Measurements from ENCODE around the gene MYO5A.

Gene MYO5A

DNA sequence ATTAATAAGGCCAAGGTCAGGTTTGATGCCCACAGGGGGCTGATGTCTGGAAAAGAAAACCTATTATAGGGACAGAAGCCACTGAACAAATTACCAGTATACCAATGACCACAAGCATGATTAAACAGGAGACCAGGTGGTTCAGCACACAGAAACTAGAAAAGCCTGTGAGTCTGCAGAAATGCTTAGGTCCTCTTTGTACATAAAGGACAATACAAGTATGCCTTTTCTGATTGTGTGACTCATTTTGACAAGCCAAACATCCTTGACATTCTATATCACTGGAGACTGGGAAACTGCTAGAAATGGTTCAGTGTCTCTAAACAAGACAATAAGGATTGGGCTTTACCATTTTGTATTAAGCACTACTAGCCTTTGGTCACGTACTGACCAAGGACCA lies 119.9 kb downstream of the MYO5A start:
- Histone ChIP-seq H3K27ac (ENCODE audit: low read length) (peak overlapping the region; percentile 51; the same call in 1 of the 2 replicates), H3F3A (ENCODE audit: insufficient read depth, low read length) (peaks cover 14% of the 10 kb centered on the region), H3K4me3 (ENCODE audit: low read length) (no peak overlapping the region), H4K20me1 (ENCODE audit: insufficient read depth, low read length) (no peaks in the 10 kb centered on the region), H3K36me3 (replicated peaks; ENCODE audit: insufficient read depth, low read length) (no peaks in the 10 kb centered on the region; the same call in 1 of the 2 replicates), H3K9me2 (replicated peaks; ENCODE audit: insufficient read depth, low read length) (no peaks in the 10 kb centered on the region), H3K27me3 (replicated peaks; ENCODE audit: insufficient read depth, low read length) (no peaks in the 10 kb centered on the region), H3K79me2 (ENCODE audit: low read length) (peaks cover 40% of the 10 kb centered on the region), H3K4me2 (ENCODE audit: low read depth, low read length) (peak overlapping the region; percentile 8; the same call in 1 of the 2 replicates), H2AFZ (ENCODE audit: low read length) (no peak overlapping the region), H3K4me1 (ENCODE audit: low read length) (peaks cover 33% of the 10 kb centered on the region), H3K9me3 (replicated peaks; ENCODE audit: insufficient read depth, low read length) (no peaks in the 10 kb centered on the region), H3K9ac (ENCODE audit: low read length) (no peak overlapping the region)
- TF ChIP-seq, protein P1, sequence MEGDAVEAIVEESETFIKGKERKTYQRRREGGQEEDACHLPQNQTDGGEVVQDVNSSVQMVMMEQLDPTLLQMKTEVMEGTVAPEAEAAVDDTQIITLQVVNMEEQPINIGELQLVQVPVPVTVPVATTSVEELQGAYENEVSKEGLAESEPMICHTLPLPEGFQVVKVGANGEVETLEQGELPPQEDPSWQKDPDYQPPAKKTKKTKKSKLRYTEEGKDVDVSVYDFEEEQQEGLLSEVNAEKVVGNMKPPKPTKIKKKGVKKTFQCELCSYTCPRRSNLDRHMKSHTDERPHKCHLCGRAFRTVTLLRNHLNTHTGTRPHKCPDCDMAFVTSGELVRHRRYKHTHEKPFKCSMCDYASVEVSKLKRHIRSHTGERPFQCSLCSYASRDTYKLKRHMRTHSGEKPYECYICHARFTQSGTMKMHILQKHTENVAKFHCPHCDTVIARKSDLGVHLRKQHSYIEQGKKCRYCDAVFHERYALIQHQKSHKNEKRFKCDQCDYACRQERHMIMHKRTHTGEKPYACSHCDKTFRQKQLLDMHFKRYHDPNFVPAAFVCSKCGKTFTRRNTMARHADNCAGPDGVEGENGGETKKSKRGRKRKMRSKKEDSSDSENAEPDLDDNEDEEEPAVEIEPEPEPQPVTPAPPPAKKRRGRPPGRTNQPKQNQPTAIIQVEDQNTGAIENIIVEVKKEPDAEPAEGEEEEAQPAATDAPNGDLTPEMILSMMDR (IDR thresholded peaks at IDR 0.05; ENCODE audit: low read length) = no peak
- TF ChIP-seq EZH2 (optimal IDR thresholded peaks at IDR 0.05; ENCODE audit: low read depth, low read length) (no peak), EZH2phosphoT487 (IDR thresholded peaks at IDR 0.05; ENCODE audit: low read length) (no peak)
- DNase-seq = peak; percentile 84

GRCh38 chr15:52407374-52407773 lies 121.3 kb downstream of the MYO5A start:
- peaks cover 14% of the 10 kb centered on the region for H3F3A ChIP-seq (ENCODE audit: insufficient read depth, low read length)
- no peak overlapping the region for H3K9ac ChIP-seq (ENCODE audit: low read length)
- H3K9me3 ChIP-seq (replicated peaks; ENCODE audit: insufficient read depth, low read length) = no peaks in the 10 kb centered on the region
- no peak overlapping the region for H3K27ac ChIP-seq (ENCODE audit: low read length)
- DNase-seq = no peak
- no peak overlapping the region for H3K4me3 ChIP-seq (ENCODE audit: low read length)
- H4K20me1 ChIP-seq (ENCODE audit: insufficient read depth, low read length) = no peaks in the 10 kb centered on the region
- no peaks in the 10 kb centered on the region for H3K9me2 ChIP-seq (replicated peaks; ENCODE audit: insufficient read depth, low read length)
- TF ChIP-seq, protein P1 (IDR thresholded peaks at IDR 0.05; ENCODE audit: low read length) = no peak
- TF ChIP-seq EZH2phosphoT487 (IDR thresholded peaks at IDR 0.05; ENCODE audit: low read length) (no peak), EZH2 (optimal IDR thresholded peaks at IDR 0.05; ENCODE audit: low read depth, low read length) (no peak)
- no peak overlapping the region for H2AFZ ChIP-seq (ENCODE audit: low read length)
- peaks cover 6% of the 10 kb centered on the region; the same call in 1 of the 2 replicates for H3K36me3 ChIP-seq (replicated peaks; ENCODE audit: insufficient read depth, low read length)
- H3K27me3 ChIP-seq (replicated peaks; ENCODE audit: insufficient read depth, low read length) = no peaks in the 10 kb centered on the region
- H3K4me1 ChIP-seq (ENCODE audit: low read length) = peaks cover 33% of the 10 kb centered on the region
- no peak overlapping the region for H3K4me2 ChIP-seq (ENCODE audit: low read depth, low read length)
- H3K79me2 ChIP-seq (ENCODE audit: low read length) = peaks cover 45% of the 10 kb centered on the region

- Histone ChIP-seq H2AFZ (ENCODE audit: low read length) (no peak overlapping the region), H4K20me1 (ENCODE audit: insufficient read depth, low read length) (no peaks in the 10 kb centered on the region), H3K27ac (ENCODE audit: low read length) (no peak overlapping the region), H3K36me3 (replicated peaks; ENCODE audit: insufficient read depth, low read length) (peaks cover 6% of the 10 kb centered on the region; the same call in 1 of the 2 replicates), H3K9me2 (replicated peaks; ENCODE audit: insufficient read depth, low read length) (no peaks in the 10 kb centered on the region), H3F3A (ENCODE audit: insufficient read depth, low read length) (peaks cover 14% of the 10 kb centered on the region), H3K4me2 (ENCODE audit: low read depth, low read length) (no peak overlapping the region), H3K27me3 (replicated peaks; ENCODE audit: insufficient read depth, low read length) (no peaks in the 10 kb centered on the region), H3K4me3 (ENCODE audit: low read length) (no peak overlapping the region), H3K4me1 (ENCODE audit: low read length) (peaks cover 26% of the 10 kb centered on the region), H3K9ac (ENCODE audit: low read length) (no peak overlapping the region), H3K9me3 (replicated peaks; ENCODE audit: insufficient read depth, low read length) (no peaks in the 10 kb centered on the region), H3K79me2 (ENCODE audit: low read length) (peaks cover 42% of the 10 kb centered on the region)
- no peak for DNase-seq
- TF ChIP-seq EZH2 (optimal IDR thresholded peaks at IDR 0.05; ENCODE audit: low read depth, low read length) (no peak), EZH2phosphoT487 (IDR thresholded peaks at IDR 0.05; ENCODE audit: low read length) (no peak)
- TF ChIP-seq, protein P1 (IDR thresholded peaks at IDR 0.05; ENCODE audit: low read length) = no peak
Measured at GRCh38 chr15:52406601-52407000, 122.1 kb downstream of the MYO5A start.

All from MM.1S (cell line).